Stimulated activated memory B cell treated with anti-CD40 and anti-IgM and Interleukin-4, amounts not matched to agents 10 μg/mL and 1 μg/mL and 100 μg/mL, for 72 hours (primary cell): ENCODE data around the gene ITGB1BP1.
A peak's percentile ranks its signal among the peaks of the same experiment; 100 is the strongest.
"Not testable (repeated sequence)": the region's sequence is repeated elsewhere in the genome, so short reads cannot be mapped to it uniquely, and the experiment has no call there.

Experiments used
- ATAC-seq: fragments of 150-1000 bp; cut with Tn5 transposase; 2 replicates; pipeline ENCODE4 v1.10.0; 2021
- H3K27ac Mint-ChIP-seq: one replicate; pipeline ENCODE4 v1.8.0; 2022; ENCODE audit warnings: mild to moderate bottlenecking, mixed read lengths
- H3K27me3 Mint-ChIP-seq: one replicate; pipeline ENCODE4 v1.8.0; 2022; ENCODE audit warnings: mixed read lengths
- H3K36me3 Mint-ChIP-seq: one replicate; pipeline ENCODE4 v1.8.0; 2022; ENCODE audit warnings: mixed read lengths
- H3K4me1 Mint-ChIP-seq: one replicate; pipeline ENCODE4 v1.8.0; 2022; ENCODE audit warnings: mixed read lengths
- H3K4me3 Mint-ChIP-seq: one replicate; pipeline ENCODE4 v1.8.0; 2022; ENCODE audit warnings: mild to moderate bottlenecking, moderate library complexity, mixed read lengths
- H3K9me3 Mint-ChIP-seq: one replicate; pipeline ENCODE4 v1.8.0; 2022; ENCODE audit warnings: mixed read lengths

ITGB1BP1 gene

DNA sequence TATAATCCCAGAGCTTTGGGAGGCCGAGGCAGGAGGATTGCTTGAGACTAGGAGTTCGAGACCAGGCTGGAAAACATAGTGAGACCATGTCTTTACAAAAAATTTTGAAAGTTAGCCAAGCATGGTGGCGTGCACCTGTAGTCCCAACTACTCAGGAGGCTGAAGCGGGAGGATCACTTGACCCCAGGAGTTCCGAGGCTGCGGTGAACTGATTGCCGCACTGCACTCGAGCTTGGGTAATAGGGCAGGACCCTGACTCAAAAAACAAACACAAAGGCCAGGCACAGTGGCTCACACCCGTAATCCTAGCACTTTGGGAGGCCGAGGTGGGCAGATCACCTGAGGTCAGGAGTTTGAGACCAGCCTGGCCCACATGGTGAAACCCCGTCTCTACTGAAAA lies 25.1 kb downstream of the ITGB1BP1 start:
- not testable (repeated sequence) for ATAC-seq, H3K27ac Mint-ChIP-seq, H3K9me3 Mint-ChIP-seq, H3K36me3 Mint-ChIP-seq, H3K4me3 Mint-ChIP-seq
- peaks cover 11% of the 10 kb centered on the region for H3K4me1 Mint-ChIP-seq
- peaks cover 12% of the 10 kb centered on the region for H3K27me3 Mint-ChIP-seq

DNA sequence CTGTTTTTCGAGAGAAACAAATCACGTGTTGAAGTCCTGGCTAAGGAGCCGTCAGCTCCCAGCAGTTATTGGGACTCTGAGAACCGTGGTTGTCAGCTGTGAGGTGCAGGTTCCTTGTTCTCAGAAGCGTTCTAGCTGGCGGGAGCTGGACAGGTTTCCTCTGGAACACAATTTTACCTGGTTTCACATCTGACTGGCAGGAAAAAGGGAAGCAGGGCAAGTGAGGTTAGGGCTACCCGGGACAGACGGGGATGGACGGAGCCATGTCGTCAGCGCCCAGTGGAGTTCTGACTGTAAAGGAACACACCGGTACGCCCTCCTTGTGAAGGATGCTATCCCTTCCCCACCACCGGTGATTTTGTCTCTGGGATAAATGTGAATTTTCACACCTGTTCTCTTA lies 26.1 kb downstream of the ITGB1BP1 start:
- no peak for ATAC-seq
- H3K4me3 Mint-ChIP-seq, result no peak overlapping the region

DNA sequence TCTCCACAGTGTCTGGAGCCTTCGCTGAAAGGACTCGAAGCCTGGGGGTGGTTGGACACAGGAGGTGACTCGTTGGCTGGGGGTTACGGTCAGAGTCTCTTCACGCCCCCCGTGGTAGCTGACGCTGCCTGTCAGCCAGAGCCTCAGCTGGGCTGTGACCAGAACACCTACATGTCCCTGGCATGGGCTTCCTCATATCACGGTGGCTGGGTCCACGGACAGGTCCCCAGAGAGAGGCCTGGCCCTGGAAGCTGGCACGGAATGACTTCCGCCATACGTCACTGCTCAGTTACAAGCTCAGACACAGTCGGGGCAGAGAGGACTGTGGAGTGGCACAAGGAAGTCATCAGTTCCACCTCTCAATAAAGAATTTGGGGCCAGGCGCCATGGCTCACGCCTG lies 28.5 kb downstream of the ITGB1BP1 start:
- no peaks in the 10 kb centered on the region for H3K4me1 Mint-ChIP-seq
- no peaks in the 10 kb centered on the region for H3K27me3 Mint-ChIP-seq
- no peaks in the 10 kb centered on the region for H3K9me3 Mint-ChIP-seq
- H3K27ac Mint-ChIP-seq, result no peak overlapping the region
- no peak for ATAC-seq
- H3K36me3 Mint-ChIP-seq, result no peaks in the 10 kb centered on the region
- no peak overlapping the region for H3K4me3 Mint-ChIP-seq

More for the DNA sequence above, 26.1 kb downstream of the ITGB1BP1 start:
- Mint-ChIP-seq H3K27ac (no peak overlapping the region), H3K27me3 (peaks cover 12% of the 10 kb centered on the region), H3K9me3 (no peaks in the 10 kb centered on the region), H3K36me3 (no peaks in the 10 kb centered on the region), H3K4me1 (peaks cover 11% of the 10 kb centered on the region)

DNA sequence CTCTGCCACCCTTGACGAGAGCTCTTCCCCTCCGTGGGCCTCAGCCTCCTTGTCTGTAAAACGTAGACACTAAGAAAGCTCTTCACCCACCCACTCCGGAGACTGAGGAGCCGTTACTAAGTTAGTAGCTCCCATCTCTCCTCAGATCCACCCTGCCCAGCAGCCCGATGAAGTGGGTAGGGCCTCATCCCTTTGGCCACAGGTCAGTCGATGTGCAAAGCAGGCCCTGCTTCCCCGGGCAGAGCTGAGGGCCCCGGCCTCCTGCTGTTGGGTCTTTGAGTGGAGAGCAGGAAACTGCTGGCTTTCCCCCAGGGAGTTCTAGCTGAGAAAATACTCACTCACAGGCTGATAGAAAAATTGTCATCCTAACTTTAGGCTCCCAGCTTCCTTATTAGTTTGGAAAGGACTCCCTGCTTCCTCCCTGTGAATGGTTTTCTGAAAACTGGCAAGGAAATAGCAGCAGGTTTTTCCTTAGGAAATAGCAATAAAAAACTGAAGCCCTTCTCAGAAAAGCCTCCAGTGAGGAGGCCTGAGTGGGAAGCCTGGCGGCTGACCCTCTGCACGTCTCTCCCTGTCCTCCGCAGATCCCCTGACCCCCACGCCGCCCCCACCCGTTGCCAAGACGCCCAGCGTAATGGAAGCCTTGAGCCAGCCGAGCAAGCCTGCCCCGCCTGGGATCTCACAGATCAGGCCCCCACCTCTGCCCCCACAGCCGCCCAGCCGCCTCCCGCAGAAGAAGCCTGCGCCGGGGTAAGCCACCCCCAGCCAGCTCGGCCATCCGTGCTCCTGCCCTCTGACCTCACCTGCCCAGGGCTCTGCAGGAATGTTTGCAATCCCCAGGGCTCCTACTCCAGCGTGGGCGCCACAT lies 30.2 kb downstream of the ITGB1BP1 start:
- H3K27ac Mint-ChIP-seq, result no peak overlapping the region
- no peaks in the 10 kb centered on the region for H3K4me1 Mint-ChIP-seq
- H3K36me3 Mint-ChIP-seq, result no peaks in the 10 kb centered on the region
- no peaks in the 10 kb centered on the region for H3K27me3 Mint-ChIP-seq
- ATAC-seq, result peak; percentile 24
- H3K4me3 Mint-ChIP-seq, result no peak overlapping the region
- H3K9me3 Mint-ChIP-seq, result no peaks in the 10 kb centered on the region

DNA sequence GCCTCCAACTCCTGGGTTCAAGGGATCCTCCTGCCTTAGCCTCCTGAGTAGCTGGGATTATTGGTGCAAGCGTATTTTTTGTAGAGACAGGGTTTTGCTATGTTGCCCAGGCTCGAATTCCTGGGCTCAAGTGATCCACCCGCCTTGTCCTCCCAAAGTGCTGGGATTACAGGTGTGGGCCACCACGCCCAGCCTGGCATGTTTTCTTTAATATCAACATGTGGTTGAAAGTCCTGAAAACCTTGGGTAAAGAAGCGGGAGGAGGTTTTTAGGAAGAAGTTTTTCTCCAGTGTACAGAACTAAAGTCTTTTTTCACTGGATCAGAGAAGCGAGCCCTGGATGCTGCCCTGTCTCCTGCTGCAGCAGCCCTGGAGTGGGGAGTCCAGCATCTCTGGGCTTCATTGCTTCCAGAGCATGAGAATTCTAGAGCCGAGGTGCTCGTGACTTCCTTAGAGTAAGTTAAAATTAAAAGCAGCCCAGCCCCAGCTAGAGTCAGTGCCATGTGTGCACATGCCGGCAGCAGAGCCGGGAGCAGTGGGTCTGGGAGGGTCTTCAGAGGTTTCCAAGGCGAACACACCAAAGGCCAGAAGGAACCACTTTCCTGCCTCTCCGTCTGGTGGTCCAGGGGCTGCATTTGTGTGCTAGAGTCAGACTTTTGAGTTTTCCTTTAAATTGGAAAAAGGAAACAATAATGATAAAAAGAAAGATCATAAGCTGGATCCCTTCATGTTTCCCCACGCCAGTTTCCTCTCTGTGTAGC lies 31.2 kb downstream of the ITGB1BP1 start:
- no peak for ATAC-seq
- Mint-ChIP-seq H3K27ac (no peak overlapping the region), H3K4me1 (no peaks in the 10 kb centered on the region), H3K36me3 (no peaks in the 10 kb centered on the region), H3K9me3 (no peaks in the 10 kb centered on the region), H3K27me3 (no peaks in the 10 kb centered on the region), H3K4me3 (no peak overlapping the region)

DNA sequence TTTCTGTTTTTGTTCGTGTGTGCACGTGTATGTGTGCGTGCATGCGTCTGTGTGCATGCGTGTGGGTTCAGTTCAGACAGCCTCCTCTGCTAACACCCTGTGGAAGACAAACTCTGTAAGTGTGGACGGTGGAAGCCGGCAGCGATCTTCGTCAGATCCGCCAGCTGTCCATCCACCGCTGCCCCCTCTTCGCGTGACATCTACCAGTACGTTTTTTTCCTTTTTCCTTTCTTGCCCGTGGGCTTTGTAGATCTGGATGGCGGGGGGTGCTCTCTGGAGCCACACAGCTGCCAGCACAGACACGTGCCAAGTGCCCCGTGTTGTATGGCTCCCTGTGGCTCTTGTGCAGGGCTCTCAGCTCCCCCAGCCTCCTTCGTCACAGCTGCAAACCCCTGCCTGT lies 32.3 kb downstream of the ITGB1BP1 start:
- Mint-ChIP-seq H3K36me3 (no peaks in the 10 kb centered on the region), H3K27me3 (no peaks in the 10 kb centered on the region), H3K27ac (no peak overlapping the region), H3K4me1 (no peaks in the 10 kb centered on the region), H3K9me3 (no peaks in the 10 kb centered on the region), H3K4me3 (no peak overlapping the region)
- no peak for ATAC-seq

DNA sequence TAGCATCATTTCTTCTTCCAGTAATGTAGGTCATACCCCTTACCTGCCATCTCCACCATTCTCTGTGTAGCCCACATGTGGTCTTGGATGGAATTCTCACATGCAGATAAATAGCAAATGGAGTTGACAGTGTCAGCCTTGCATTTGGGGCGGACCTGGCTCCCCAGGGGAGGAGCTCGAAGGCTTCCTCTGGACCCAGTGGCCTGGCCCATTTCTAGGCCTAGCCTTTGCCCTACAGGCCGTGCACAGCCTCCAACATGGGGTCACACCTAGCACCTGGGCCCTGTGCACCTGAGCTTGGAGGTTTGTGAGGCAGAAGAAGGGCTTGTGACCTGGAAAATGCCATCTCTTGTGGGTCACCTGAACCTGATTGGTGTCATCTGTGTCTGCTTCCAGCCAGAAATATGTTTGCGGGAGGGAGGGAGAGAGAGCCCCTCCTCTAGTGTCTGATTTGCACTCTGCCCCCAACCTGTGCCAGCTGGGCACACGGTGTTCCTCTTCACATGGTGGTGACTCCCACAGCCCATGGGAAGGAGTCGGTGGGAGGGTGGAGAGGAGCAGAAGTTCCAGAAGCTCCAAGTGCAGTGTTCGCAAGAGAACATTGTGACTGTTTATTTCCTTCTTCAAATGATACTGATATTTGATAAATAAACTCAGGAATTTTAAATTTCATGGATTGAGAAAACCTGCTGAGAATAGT lies 33.0 kb downstream of the ITGB1BP1 start:
- no peaks in the 10 kb centered on the region for H3K27me3 Mint-ChIP-seq
- no peaks in the 10 kb centered on the region for H3K9me3 Mint-ChIP-seq
- no peaks in the 10 kb centered on the region for H3K4me1 Mint-ChIP-seq
- no peak overlapping the region for H3K4me3 Mint-ChIP-seq
- H3K27ac Mint-ChIP-seq, result no peak overlapping the region
- ATAC-seq, result no peak
- H3K36me3 Mint-ChIP-seq, result no peaks in the 10 kb centered on the region

DNA sequence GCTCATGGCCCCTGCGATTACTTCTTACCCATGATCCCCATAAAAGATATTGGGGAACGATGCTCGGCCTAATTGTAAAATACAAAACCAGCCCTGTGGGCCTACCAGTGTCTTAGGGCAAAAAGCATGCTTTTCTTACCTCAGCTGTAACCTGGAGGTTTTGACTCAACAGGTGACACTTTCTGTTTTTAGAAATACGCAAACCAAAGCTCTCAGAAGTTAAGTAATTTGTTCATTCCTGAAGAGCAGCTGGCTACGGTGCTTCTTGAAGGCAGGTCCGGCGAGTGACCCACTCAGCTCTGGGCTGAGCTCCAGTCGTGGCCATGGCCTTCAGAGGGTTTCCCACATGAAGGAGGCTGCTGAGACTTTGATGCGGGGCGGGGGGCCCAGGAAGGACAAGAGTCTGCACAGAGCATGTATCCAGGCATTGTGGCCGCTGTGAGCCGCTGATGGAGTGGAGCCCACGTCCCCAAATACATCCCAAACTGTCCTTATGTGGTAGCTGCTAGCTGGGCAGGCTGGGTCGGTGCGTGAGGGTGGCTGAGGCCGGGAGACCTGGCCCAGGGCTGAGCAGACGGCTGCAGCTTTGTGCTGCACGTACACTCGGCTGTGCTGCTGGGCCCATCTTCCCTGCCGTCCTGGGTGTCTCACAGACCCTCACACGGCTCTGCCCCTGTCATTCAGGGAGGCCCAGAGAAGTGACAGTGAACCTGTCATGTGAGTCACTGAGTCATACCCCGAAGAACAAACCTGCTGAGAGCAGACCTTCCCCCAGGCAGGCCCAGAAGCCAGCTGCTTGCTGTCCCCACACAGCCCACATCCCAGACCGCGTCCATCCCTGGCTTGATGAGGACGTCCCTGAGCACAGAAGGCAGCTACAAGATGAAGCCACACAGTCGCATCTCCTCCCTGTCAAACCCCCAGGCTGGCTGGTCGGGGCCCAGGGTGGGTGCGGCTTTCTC lies 34.1 kb downstream of the ITGB1BP1 start:
- ATAC-seq, result no peak
- no peaks in the 10 kb centered on the region for H3K9me3 Mint-ChIP-seq
- H3K4me1 Mint-ChIP-seq, result no peaks in the 10 kb centered on the region
- no peaks in the 10 kb centered on the region for H3K36me3 Mint-ChIP-seq
- H3K4me3 Mint-ChIP-seq, result no peak overlapping the region
- no peak overlapping the region for H3K27ac Mint-ChIP-seq
- no peaks in the 10 kb centered on the region for H3K27me3 Mint-ChIP-seq

DNA sequence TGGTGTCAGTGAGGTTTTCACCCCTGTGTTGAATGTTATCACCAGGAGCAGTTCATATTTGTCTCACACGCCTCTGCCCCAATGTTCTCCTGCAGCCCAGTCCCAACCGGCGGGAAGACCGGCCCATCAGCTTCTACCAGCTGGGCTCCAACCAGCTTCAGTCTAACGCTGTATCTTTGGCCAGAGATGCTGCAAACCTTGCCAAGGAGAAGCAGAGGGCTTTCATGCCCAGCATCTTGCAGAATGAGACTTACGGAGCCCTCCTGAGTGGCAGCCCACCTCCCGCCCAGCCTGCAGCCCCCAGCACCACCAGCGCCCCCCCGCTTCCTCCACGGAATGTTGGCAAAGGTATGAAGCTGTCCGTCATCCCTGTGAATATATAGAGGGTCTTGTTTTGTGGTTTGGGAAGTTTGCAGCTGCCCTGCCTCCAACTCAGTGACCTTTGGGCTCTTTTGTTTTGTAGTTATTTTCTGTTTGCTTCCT lies 35.1 kb downstream of the ITGB1BP1 start:
- Mint-ChIP-seq H3K9me3 (no peaks in the 10 kb centered on the region), H3K27ac (no peak overlapping the region), H3K27me3 (no peaks in the 10 kb centered on the region), H3K36me3 (no peaks in the 10 kb centered on the region), H3K4me1 (no peaks in the 10 kb centered on the region), H3K4me3 (no peak overlapping the region)
- ATAC-seq, result no peak

DNA sequence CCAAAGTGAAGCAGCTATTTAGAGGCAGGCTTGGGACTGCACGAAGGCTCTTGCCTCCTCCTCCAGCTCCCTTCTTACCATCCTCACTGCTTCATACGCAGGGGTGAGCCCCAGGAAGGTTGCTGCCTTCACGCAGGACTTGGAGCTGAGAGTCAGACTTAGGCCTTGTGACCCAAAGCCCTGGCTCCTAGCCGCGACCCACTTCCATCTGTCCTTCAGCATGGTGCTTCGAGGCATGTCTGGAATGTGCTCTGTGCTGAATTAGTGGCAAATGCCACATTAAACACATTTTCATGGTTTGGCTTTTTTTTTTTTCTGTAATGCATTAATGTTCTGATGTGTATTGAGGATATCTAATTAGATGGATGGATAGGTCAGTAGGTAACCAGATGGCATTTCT lies 37.5 kb downstream of the ITGB1BP1 start:
- Mint-ChIP-seq H3K4me1 (no peaks in the 10 kb centered on the region), H3K27me3 (no peaks in the 10 kb centered on the region), H3K9me3 (no peaks in the 10 kb centered on the region), H3K36me3 (no peaks in the 10 kb centered on the region), H3K27ac (no peak overlapping the region), H3K4me3 (no peak overlapping the region)
- no peak for ATAC-seq

DNA sequence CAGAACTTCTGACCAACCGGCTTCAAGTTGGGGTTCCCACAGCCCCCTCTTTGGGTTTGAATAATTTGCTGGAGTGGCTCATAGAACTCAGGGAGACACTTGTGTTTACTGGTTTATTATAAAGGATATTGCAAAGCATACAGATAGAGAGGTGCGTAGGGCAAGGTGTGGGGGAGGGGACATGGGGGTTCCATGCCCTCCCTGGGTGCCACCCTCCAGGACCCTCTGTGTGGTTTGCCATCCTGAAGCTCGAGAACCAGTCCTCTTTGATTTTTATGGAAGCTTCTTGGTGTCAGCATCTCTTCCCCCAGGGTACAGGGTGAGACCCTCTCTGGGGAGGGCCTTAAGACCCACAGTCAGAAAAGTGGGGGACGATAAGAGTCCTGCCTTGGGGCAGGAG lies 38.8 kb downstream of the ITGB1BP1 start:
- Mint-ChIP-seq H3K36me3 (no peaks in the 10 kb centered on the region), H3K9me3 (no peaks in the 10 kb centered on the region), H3K4me1 (no peaks in the 10 kb centered on the region), H3K27ac (no peak overlapping the region), H3K4me3 (no peak overlapping the region), H3K27me3 (peaks cover under 1% of the 10 kb centered on the region)
- no peak for ATAC-seq

DNA sequence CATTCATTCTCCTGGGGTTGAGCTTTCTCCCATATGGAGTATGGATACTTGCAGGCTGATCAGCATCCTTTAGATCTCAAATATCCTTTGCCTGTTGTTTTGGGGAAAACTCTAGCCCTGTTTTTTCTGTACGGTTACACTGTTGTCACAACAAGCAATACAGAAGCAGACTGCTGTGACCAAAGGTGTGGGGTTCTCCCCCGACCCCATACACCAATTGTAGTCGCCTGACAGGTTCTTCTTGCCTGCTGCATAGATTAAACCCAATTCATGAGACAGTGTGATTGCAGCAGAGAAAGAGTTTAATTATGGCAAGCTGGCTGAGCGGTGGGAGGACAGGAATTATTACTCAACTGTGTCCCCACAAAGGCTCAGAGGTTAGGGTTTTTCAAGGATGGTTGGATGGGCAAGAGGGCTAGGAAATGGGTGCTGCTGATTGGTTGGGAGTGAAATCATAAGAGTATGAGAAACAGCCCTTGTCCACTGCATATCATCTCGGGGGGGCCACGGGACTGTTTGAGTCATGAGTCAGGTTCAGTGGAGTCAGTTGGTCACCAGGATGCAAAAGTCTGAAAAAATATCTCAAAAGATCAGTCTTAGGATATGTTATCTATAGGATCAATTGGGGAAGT lies 40.6 kb downstream of the ITGB1BP1 start:
- no peaks in the 10 kb centered on the region for H3K36me3 Mint-ChIP-seq
- H3K27me3 Mint-ChIP-seq, result peaks cover 9% of the 10 kb centered on the region
- ATAC-seq, result no peak
- H3K4me1 Mint-ChIP-seq, result no peaks in the 10 kb centered on the region
- H3K27ac Mint-ChIP-seq, result no peak overlapping the region
- H3K9me3 Mint-ChIP-seq, result no peaks in the 10 kb centered on the region
- H3K4me3 Mint-ChIP-seq, result no peak overlapping the region

DNA sequence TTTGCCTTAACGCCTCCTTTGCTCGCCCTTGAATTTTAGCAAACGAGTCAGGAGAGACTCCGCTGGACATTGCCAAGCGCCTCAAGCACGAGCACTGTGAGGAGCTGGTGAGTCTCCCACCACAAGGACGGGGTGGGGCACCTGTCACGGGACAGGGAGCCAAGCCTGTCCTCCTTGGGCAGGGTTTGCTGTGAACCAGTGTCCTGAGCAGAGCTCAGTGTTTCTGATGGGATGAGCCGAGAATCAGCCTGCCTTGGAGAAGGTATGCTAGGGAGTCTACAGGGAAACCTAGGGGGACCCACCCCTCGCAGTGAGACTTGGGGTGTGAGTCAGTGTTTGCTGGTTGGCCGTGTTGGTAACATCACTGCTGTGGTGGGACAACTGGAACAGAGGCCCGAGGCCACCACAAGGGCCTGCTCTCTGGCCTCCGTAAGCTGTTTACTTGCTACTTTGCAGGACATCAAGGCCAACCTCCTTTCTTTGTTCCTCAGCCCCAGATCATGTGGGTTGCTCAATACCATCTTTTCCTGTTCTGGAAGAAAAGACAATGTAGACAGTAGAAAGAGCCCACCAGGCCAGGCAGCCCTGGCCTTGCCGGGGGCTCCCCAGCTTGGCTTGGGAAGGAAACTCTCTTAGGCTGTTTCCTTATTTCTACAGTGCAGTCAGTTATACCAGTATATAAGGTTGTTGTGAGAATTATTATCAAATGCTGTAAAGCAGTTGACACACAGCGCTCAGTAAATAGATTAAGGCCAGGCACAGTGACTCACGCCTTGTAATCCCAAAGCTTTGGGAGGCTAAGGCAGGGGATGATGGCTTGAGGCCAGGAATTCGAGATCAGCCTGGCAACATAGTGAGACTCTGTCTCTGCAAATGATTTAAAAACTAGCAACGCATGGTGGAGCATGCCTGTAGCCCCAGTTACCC lies 42.4 kb downstream of the ITGB1BP1 start:
- Mint-ChIP-seq H3K4me1 (peaks cover 12% of the 10 kb centered on the region), H3K4me3 (no peak overlapping the region), H3K27me3 (peaks cover 24% of the 10 kb centered on the region), H3K36me3 (no peaks in the 10 kb centered on the region), H3K9me3 (no peaks in the 10 kb centered on the region), H3K27ac (no peak overlapping the region)
- no peak for ATAC-seq
